ENCODE measurements around the gene SNX22.
A peak's percentile ranks its signal among the peaks of the same experiment; 100 is the strongest.

The SNX22 gene

DNA sequence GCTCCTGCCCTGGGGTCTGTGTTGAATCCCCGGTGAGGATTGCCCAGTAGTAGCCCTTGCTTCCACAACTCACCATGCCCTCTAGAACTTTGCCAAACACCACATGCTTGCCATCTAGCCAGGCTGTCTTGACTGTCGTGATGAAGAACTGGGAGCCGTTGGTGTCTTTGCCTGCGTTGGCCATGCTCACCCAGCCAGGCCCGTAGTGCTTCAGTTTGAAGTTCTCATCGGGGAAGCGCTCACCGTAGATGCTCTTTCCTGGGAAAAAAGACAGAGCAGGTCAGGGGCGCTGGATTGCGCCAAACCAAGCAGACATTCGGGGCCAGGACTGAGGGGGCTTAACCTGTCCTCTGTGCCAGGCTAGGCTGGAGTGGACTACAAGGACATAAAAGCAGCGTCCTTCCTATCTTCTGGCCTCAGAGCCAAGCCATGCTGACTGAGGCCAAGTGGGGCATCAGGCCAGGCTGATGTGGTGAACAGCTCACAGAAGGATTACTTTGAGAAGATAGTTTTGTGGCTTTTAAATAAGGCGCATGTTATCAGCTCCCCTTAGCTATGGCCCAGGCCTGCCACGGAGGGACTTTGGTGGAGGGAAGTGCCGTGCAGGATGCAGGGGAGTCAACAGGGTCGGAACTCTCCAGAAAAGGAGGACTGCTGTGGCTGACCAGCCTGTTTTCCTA lies 5.3 kb downstream of the SNX22 start:
- no peak for DNase-seq (ENCODE audit: low spot score)

DNA sequence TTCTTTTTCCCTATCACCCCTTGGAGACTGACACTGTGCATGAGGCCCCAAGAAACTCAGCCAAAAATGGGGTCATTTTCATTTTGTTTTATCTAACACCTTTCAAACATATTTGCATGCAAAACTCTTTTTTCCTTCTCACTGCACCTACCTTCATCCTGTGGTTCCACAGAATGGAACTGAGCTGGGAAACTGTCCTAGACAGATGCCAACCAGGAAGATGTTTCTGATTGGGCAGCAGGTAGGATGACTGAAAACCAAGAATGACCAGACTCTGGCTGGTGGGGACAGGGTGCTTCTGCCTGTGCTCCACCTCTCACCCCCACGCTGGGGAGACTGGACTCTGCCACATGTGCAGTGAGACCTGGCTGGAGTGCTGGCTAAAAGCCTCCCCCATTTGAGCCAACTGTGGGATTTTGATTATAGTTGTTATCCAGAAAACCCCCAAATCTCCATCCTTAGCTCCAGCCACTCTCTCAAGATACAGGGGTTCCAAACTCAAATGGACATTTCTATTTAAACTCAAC lies 6.1 kb downstream of the SNX22 start:
- no peak for DNase-seq (ENCODE audit: low spot score)

DNA sequence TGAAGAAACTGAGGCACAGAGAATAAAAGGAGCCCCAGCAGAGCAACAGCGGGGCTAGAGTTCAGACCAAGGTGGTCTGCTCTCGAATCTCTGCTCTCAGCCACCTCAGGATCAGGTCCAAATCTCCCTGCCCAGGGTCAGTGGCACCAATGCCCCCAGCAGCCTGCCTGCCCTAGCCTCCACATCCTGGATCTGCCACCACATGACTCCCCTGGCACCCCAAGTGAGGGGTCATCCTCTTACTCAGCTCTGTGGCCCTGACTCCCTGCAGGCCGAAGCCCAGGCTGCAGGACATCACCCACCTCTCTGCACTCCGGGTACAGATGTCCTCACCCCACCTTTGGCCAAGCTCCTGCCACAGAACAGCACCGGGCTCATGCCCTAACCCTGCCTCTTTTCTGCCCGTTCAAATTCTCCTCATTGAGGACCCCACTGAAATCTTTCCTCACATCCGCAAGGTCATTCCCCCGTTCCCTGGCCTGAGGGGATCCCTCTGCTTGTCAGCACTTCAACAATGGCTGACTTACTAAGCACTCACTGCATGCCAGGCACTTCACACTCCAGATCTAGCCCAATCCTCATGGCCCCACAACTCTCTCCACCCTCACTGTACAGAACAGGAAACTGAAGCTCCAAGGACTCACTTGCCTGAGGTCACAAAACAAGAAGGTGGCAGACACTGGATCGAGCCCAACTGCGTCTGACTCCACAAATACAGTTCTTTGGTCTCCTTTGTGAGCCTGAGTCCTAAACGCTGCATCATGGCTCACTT lies 7.0 kb downstream of the SNX22 start:
- DNase-seq (ENCODE audit: low spot score): no peak

DNA sequence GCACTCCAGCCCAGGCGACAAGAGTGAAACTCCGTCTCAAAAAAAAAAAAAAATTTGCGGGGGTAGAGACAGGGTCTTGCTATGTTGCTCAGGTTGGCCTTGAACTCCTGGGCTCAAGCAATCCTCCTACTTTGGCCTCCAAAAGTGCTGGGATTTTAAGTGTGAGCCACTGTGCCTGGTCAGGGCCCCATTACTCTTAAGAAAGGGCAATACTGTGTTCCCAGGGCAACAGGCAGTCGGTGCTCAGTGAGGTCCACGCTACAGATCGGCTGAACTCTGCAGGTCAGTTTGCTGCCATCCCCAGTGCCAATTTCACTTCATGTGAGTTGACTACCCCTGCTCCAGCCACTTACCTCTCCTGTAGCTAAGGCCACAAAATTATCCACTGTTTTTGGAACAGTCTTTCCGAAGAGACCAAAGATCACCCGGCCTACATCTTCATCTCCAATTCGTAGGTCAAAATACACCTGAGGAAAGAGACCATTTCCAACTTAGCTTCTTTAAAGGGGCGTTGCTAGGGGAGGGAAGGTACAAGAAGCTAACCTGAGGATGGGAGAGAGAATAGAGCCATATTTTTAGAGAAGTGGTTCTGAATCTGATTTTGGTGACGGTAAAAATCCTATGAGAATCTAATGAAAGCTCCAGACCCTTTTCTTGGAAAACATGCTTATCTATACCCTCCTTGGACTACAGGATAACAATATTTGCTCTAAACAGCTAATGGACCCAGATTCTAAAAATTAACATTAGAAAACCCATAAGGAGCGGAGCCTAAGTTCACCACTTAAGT lies 10.4 kb downstream of the SNX22 start:
- DNase-seq (ENCODE audit: low spot score): no peak

GRCh38 chr15:64162478-64162868 lies 10.9 kb downstream of the SNX22 start:
- DNase-seq (ENCODE audit: low spot score): no peak

- peak; percentile 94 for DNase-seq (ENCODE audit: low spot score)
These were observed 11.5 kb downstream of the SNX22 start, which contains the start of gene PPIB for GRCh38 chr15:64162869-64163658. Gene PPIB, minus strand, starts transcription at chr15:64163022. Its CDS starts 36 bp downstream, at chr15:64162986.

DNA sequence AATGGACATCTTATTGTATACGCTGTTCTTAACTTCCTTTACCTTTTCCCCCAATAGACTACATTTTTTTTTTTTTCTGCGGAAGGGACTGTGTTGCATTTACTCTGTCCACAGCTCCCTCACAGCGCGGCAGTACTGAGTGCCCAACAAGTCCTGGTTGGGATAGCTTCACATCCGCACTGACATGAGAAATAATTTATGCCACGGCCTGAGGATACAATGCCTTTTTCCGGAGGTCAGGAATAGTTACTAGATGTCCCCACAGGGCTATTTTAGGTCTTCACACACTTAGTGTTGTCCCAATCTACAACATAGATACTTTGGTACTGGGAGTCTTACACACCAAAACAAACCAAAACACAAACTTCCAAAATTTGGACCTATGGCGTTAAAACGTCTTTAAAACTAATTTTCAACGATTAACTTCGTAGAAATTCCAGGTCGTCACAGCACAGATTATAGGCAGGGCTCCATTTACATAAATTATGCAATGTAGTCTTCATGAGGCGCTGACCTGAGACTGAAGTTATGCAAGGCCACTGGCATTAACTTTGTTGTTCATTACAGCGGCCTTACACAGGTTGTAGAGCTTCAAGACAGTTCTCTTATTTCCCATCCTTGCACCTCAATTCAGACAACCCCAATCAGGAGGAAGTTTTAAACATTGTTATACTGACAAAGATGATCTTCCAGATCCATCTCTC lies 12.3 kb downstream of the SNX22 start:
- no peak for DNase-seq (ENCODE audit: low spot score)

DNA sequence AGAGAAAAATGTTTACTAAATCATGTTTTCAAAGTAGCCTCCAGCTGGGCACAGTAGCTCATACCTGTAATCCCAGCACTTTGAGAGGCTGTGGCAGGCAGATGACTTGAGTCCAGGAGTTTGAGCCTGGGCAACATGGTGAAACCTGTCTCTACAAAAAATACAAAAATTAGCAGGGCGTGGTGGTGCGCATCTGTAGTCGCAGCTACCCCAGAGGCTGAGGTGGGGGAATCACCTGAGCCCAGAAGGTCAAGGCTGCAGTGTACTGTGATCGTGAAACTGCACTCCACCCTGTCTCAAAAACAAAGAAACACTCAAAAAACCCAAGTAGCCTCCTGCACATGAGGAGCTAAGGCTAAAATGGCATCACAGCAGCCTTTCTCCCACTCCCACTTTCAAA lies 12.9 kb downstream of the SNX22 start:
- no peak for DNase-seq (ENCODE audit: low spot score)

DNA sequence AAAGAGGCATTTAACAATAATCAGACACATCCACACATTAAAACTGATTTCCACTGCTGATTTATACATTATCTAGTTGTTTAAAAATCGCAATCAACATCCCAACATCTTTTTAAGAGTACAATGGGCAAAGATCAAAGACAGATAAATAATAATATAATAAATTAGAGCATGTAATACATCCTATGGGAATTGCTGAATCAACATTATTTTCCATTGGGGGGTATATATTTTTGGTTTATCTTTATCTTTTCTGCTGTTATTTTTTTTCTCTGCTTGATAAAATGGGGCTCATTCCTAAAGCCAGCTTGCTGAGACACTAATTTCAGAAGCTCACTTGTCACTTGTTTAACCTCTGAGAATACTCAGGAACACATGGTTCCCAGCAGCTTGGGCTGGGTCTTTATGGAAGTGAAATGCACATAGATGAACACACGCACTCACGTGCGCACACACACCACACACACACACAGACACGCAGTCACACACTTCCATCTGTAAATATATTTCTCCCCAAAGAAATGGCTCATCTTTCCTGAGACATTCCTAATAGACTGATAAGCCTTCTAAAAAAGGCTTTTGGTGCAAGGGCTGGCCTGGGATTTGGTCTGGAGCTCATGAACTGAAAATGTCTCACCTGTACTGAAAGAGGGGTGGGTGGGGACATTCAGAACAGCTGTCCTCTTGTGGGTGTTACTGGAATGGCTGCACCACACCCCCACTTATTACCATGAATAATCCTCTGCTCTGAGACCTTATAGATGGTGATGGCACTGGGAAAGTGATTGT lies 14.8 kb downstream of the SNX22 start:
- DNase-seq (ENCODE audit: low spot score): no peak

DNA sequence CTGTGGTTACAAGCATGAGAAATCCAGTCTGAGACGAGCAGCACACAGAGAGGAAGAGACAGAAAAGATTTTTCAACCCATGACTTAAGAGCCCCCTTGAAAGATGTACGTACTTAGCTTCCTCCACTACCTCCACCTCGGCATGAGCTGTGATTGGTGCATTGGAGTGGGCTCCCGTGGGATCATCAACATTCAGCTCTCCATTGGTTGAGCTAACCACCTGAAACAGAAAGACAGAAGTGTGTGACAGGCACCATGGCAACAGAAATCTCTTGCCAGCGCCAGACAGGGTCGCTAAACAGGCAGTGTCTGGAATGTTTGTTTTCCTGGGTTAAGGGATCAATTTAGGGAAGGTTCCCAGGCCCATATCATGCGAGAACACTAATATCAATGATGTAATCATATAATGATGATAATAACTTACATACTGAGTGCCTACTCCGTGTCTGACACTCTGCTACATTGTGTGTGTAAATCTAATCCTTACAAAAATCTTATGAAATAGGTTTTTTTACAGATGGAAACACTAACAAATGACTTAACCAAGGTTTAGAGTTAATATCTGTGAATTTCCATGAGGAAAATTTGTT lies 28.8 kb downstream of the SNX22 start:
- DNase-seq (ENCODE audit: low spot score): no peak

DNA sequence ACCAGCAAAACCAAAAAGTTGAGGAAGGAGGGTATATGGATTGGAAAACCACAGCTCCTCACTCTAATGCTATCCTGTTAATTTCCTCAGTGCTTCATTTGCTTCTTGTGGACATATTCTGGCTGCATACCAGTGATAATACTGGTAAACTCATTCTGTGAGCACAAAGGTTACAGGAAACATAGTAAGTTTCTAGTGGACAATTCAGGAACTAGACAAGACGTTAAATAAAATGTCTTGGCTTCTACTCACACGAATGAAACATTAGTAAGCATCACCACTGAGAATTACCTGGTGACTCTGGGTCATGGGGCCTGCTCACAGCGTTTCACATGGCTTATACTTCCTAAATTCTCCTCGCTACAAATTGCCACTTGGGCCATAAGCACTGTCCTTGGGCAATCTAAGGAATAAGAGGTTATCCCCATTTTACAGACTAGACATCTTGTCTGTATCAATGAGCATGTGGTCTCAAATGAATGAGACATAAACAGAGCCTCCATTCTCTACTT lies 31.4 kb downstream of the SNX22 start:
- no peak for DNase-seq (ENCODE audit: low spot score)

- DNase-seq (ENCODE audit: low spot score): no peak
These were observed 33.8 kb downstream of the SNX22 start for GRCh38 chr15:64185146-64185911.

GRCh38 chr15:64187396-64188191 lies 36.1 kb downstream of the SNX22 start:
- no peak for DNase-seq (ENCODE audit: low spot score)

DNA sequence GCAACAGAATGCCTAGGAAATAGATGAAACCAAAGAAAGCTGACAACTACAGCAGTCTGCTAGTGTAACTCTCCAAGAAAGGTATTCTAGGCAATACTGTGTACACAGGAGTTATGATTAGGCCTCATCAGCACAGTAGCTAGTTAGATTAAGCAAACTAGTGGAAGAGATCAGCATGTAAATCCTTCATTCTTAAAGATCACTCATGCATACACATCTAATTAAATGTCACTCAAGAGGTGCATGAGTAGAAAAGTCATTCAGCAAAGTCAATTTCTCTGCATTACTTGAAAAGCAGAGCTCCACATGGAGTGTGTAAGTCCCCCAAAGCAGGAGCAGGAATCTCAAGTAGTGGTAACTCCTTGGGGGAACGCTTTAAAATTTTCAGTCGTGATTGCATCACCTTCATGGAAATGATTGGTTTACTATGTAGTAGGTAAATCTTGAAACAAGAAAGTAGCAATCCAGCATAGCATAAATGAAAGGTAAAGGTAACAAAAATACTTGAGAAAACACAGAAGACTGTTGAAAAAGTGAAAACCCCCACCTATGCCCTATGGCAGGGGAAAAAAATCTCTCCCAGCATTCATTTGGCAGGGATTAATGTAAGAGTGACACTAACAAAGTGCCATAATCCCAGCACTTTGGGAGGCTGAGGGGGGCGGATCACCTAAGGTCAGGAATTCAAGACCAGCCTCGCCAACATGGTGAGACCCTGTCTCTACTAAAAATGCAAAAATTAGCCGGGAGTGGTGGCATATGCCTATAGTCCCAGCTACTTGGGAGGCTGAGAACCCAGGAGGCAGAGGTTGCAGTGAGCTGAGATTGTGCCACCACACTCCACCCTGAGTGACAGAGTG lies 40.7 kb downstream of the SNX22 start:
- DNase-seq (ENCODE audit: low spot score): no peak

DNA sequence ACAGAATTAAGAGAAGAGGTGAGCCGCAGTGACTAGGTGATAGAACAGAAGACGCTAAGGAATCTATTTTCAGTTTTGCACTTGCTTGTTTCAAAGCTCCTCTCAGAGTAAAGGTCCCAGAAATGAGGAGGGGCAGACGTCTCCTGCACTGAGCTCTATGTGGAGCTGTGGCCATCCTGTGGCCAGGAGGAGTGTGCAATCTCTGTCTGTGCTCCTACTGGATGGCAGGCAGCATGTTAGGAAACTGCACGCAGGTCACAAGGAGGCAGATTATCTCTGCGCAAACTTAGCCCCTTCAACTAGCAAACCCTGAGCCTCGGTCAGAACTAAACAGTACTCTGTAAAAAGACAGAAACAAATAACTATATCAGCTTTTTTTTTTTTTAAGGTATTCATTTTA lies 42.4 kb downstream of the SNX22 start:
- peak; percentile 5 for DNase-seq (ENCODE audit: low spot score)

DNA sequence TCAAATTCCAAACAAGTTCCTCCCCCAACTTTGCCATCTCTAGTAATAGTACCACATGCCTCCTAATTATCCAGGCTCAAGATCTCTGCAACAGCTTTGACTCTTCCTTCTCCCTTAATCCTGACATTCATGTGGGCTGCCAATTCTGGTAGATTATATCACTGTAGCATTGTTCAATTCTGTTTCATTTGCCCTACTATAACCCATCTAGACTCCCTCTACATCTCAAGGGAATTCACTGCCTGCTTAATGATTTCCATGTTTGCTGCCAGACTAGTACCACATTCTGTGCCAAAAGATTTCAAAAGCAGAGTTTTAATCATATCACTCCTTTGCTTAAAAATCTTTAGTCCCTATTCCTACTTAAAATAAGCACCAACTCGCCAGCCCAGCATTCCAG lies 45.9 kb downstream of the SNX22 start:
- no peak for DNase-seq (ENCODE audit: low spot score)

DNA sequence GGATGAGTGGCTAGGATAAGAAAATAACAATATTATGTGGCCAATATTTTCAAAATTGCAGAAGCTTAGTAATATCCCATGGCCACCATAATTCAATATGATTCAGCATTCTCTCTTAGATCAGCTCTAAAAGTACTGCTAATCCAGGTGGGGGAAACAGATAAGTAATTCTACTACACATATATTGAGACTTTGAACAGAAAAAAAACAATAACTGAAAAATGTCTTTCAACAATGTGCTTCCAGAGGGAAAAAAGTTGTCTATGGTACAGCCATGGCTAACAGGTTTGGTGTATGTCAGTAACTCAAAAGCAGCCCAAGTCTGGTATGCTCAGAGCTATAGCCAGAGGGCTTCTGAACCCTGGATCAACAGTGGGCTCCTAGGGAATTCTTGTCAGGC lies 53.7 kb downstream of the SNX22 start:
- no peak for DNase-seq (ENCODE audit: low spot score)
